H1 (cell line): ENCODE results near the gene ECI2. TPM values are rescaled to one million over a fixed set of nuclear protein-coding genes. Genes with fewer than 3 reads are reported as not detected.

Experiments
- BACH1 ChIP-seq: IDR thresholded peaks from 2 replicates; pipeline ENCODE4 v1.6.1; 2012; ENCODE audit warnings: low read length, improper control_type of control experiment
- CEBPB ChIP-seq: IDR thresholded peaks from 2 replicates; pipeline ENCODE4 v1.6.1; 2012; ENCODE audit warnings: low read depth, low read length
- HDAC2 ChIP-seq, 2 experiments: fragments of 300-600 bp in 1 of 2; sonication (generic) in 1 of 2; IDR thresholded peaks; 2 replicates each; pipeline ENCODE4 v1.6.1; 2011 to 2012; ENCODE audit warnings: low read depth in 2 of 2, low read length in 2 of 2, mild to moderate bottlenecking in 2 of 2, moderate library complexity in 2 of 2, borderline replicate concordance in 1 of 2, inconsistent platforms in 1 of 2
- JUND ChIP-seq: IDR thresholded peaks from 2 replicates; pipeline ENCODE4 v1.6.1; 2011; ENCODE audit warnings: mild to moderate bottlenecking, improper control_type of control experiment, low read length
- KDM4A ChIP-seq: IDR thresholded peaks from one replicate; pipeline ENCODE4 v1.7.1; 2012; ENCODE audit warnings: low read depth, mild to moderate bottlenecking, moderate library complexity, low read length, inconsistent platforms; ENCODE audit not compliant: severe bottlenecking
- MAX ChIP-seq: IDR thresholded peaks from 2 replicates; pipeline ENCODE4 v1.6.1; 2012; ENCODE audit warnings: inconsistent platforms
- POU5F1 ChIP-seq: IDR thresholded peaks from 2 replicates; pipeline ENCODE4 v1.6.1; 2011; ENCODE audit warnings: low read depth, mild to moderate bottlenecking, low read length, moderate library complexity
- SUZ12 ChIP-seq: fragments of 200-600 bp; sonication (generic); IDR thresholded peaks from 2 replicates; pipeline ENCODE4 v1.6.1; 2012; ENCODE audit warnings: mild to moderate bottlenecking, inconsistent platforms, low read length, moderate library complexity, mixed read lengths
- polyA plus RNA-seq, 7 experiments: library from polyadenylated mRNA; depleted of rRNA in 3 of 7; stranded (reverse) in 5 of 7; unstranded in 2 of 7; fragments of >200 nt in 5 of 7; fragments of 200-250 nt in 2 of 7; gene quantifications; 1 replicate in 5 of 7; 2 replicates in 1 of 7; 4 replicates in 1 of 7; pipeline versions ENCODE4 v1.2.1 to v1.2.3, GENCODE V29; 2011 to 2013; ENCODE audit warnings: missing spikeins in 2 of 7, mixed read lengths in 2 of 7
- total RNA-seq: library from RNA; stranded (reverse); fragmentation: NEBNext Ultra II Directional; extraction: Animal tissue kit (Norgen Biotek cat#: 25700); gene quantifications from 2 replicates; pipeline ENCODE4 v1.2.1, GENCODE V29; 2021
- TF ChIP-seq, protein P1 (sequence below): fragments of 300-600 bp; sonication (generic); IDR thresholded peaks from 2 replicates; pipeline ENCODE4 v1.7.1; 2012; ENCODE audit warnings: low read length, moderate library complexity, mild to moderate bottlenecking, inconsistent platforms; ENCODE audit not compliant: insufficient replicate concordance

Gene ECI2
- total and polyA plus RNA-seq, 2 of the 8 experiments (the other 6 are each of a cell fraction or from before 2014, with no cell fraction given), result 40.4 to 70.8 TPM

GRCh38 chr6:4102687-4103244, 32.6 kb downstream of the ECI2 start (continued):
- TF ChIP-seq, protein P1, sequence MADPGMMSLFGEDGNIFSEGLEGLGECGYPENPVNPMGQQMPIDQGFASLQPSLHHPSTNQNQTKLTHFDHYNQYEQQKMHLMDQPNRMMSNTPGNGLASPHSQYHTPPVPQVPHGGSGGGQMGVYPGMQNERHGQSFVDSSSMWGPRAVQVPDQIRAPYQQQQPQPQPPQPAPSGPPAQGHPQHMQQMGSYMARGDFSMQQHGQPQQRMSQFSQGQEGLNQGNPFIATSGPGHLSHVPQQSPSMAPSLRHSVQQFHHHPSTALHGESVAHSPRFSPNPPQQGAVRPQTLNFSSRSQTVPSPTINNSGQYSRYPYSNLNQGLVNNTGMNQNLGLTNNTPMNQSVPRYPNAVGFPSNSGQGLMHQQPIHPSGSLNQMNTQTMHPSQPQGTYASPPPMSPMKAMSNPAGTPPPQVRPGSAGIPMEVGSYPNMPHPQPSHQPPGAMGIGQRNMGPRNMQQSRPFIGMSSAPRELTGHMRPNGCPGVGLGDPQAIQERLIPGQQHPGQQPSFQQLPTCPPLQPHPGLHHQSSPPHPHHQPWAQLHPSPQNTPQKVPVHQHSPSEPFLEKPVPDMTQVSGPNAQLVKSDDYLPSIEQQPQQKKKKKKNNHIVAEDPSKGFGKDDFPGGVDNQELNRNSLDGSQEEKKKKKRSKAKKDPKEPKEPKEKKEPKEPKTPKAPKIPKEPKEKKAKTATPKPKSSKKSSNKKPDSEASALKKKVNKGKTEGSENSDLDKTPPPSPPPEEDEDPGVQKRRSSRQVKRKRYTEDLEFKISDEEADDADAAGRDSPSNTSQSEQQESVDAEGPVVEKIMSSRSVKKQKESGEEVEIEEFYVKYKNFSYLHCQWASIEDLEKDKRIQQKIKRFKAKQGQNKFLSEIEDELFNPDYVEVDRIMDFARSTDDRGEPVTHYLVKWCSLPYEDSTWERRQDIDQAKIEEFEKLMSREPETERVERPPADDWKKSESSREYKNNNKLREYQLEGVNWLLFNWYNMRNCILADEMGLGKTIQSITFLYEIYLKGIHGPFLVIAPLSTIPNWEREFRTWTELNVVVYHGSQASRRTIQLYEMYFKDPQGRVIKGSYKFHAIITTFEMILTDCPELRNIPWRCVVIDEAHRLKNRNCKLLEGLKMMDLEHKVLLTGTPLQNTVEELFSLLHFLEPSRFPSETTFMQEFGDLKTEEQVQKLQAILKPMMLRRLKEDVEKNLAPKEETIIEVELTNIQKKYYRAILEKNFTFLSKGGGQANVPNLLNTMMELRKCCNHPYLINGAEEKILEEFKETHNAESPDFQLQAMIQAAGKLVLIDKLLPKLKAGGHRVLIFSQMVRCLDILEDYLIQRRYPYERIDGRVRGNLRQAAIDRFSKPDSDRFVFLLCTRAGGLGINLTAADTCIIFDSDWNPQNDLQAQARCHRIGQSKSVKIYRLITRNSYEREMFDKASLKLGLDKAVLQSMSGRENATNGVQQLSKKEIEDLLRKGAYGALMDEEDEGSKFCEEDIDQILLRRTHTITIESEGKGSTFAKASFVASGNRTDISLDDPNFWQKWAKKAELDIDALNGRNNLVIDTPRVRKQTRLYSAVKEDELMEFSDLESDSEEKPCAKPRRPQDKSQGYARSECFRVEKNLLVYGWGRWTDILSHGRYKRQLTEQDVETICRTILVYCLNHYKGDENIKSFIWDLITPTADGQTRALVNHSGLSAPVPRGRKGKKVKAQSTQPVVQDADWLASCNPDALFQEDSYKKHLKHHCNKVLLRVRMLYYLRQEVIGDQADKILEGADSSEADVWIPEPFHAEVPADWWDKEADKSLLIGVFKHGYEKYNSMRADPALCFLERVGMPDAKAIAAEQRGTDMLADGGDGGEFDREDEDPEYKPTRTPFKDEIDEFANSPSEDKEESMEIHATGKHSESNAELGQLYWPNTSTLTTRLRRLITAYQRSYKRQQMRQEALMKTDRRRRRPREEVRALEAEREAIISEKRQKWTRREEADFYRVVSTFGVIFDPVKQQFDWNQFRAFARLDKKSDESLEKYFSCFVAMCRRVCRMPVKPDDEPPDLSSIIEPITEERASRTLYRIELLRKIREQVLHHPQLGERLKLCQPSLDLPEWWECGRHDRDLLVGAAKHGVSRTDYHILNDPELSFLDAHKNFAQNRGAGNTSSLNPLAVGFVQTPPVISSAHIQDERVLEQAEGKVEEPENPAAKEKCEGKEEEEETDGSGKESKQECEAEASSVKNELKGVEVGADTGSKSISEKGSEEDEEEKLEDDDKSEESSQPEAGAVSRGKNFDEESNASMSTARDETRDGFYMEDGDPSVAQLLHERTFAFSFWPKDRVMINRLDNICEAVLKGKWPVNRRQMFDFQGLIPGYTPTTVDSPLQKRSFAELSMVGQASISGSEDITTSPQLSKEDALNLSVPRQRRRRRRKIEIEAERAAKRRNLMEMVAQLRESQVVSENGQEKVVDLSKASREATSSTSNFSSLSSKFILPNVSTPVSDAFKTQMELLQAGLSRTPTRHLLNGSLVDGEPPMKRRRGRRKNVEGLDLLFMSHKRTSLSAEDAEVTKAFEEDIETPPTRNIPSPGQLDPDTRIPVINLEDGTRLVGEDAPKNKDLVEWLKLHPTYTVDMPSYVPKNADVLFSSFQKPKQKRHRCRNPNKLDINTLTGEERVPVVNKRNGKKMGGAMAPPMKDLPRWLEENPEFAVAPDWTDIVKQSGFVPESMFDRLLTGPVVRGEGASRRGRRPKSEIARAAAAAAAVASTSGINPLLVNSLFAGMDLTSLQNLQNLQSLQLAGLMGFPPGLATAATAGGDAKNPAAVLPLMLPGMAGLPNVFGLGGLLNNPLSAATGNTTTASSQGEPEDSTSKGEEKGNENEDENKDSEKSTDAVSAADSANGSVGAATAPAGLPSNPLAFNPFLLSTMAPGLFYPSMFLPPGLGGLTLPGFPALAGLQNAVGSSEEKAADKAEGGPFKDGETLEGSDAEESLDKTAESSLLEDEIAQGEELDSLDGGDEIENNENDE, result no peak
- TF ChIP-seq BACH1, result no peak
- no peak for TF ChIP-seq HDAC2 (IDR thresholded peaks at IDR 0.05; ENCODE audit: borderline replicate concordance in 1 of 2, low read depth in 2 of 2, low read length in 2 of 2)
- no peak for TF ChIP-seq JUND
- TF ChIP-seq KDM4A, result no peak
- TF ChIP-seq CEBPB, result no peak
- no peak for TF ChIP-seq POU5F1
- TF ChIP-seq SUZ12, result no peak
- TF ChIP-seq MAX, result no peak
